Measurements from ENCODE around the gene LCK.

DNA sequence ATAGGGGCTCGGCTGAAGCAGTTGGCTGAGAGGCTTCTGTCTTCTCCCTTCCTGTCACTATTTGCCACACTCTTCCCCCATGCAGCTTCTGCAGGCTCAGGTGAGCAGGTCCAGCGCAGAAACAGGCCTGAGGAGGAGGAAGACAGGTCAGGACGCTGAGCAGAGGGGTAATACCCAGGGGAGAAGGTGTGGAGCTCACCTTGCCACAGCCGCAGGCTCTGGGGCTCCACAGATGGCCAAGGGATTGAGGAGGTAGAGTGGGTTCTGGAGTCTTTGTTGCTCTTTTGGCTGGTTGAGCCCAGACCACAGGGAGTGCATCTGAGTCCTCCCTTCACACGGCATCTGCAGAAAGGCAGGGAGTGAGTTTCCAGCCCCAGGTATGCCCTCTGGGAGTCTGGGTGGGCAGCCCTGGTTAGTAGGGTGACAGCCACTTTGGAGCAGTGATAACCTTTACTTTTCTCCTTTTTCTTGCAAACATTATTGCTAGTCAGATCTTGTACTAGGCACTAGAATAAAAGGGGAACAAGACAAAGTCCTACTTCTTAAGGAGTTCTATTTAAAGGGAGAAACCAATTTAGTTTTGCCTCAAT, 19.1 kb upstream of the LCK start:
- TF ChIP-seq EZH2 (IDR thresholded peaks at IDR 0.05) (no peak), FOXP2 (optimal IDR thresholded peaks at IDR 0.05; ENCODE audit: control extremely low read depth, extremely low read length, insufficient read depth) (no peak), POLR2AphosphoS5 (IDR thresholded peaks at IDR 0.05; ENCODE audit: borderline replicate concordance, low read depth, low read length) (no peak)
